Measurements from ENCODE around the gene PHTF2.
A peak's percentile ranks its signal among the peaks of the same experiment; 100 is the strongest.

Gene PHTF2

GRCh38 chr7:77923419-77923818 lies 124.8 kb downstream of the PHTF2 start:
- no CpG with 5 or more reads among the region's 2 CpGs for WGBS, 2 experiments (ENCODE audit: insufficient coverage in 2 of 2)

GRCh38 chr7:77930496-77930895 lies 131.9 kb downstream of the PHTF2 start:
- no peaks in the 10 kb centered on the region for H3K4me1 ChIP-seq (ENCODE audit: control insufficient read depth, insufficient read depth, low read length, poor library complexity, severe bottlenecking)
- peak overlapping the region; percentile 8 for H3K27ac ChIP-seq (ENCODE audit: low read depth, low read length, severe bottlenecking)
- no peaks in the 10 kb centered on the region for H3K9me3 ChIP-seq (ENCODE audit: control insufficient read depth, low read length)
- 100% methylated on average over 1 of the region's 2 CpGs; no CpG with 5 or more reads in 1 of the 2 experiments for WGBS, 2 experiments (ENCODE audit: insufficient coverage in 2 of 2)
- no peaks in the 10 kb centered on the region for H3K36me3 ChIP-seq (ENCODE audit: control insufficient read depth, insufficient read depth, low read length)
- H3K4me3 ChIP-seq (ENCODE audit: extremely low read depth, insufficient read depth, low read length, poor library complexity, severe bottlenecking), result no peak overlapping the region

More at GRCh38 chr7:77923419-77923818, 124.8 kb downstream of the PHTF2 start:
- no peaks in the 10 kb centered on the region for H3K36me3 ChIP-seq (ENCODE audit: control insufficient read depth, insufficient read depth, low read length)
- H3K27ac ChIP-seq (ENCODE audit: low read depth, low read length, severe bottlenecking), result no peak overlapping the region
- H3K4me3 ChIP-seq (ENCODE audit: extremely low read depth, insufficient read depth, low read length, poor library complexity, severe bottlenecking), result no peak overlapping the region
- H3K4me1 ChIP-seq (ENCODE audit: control insufficient read depth, insufficient read depth, low read length, poor library complexity, severe bottlenecking), result no peaks in the 10 kb centered on the region
- H3K9me3 ChIP-seq (ENCODE audit: control insufficient read depth, low read length), result no peaks in the 10 kb centered on the region

GRCh38 chr7:77931841-77932240 lies 133.3 kb downstream of the PHTF2 start:
- 94% methylated on average over 2 of the region's 5 CpGs; no CpG with 5 or more reads in 1 of the 2 experiments for WGBS, 2 experiments (ENCODE audit: insufficient coverage in 2 of 2)
- no peaks in the 10 kb centered on the region for H3K36me3 ChIP-seq (ENCODE audit: control insufficient read depth, insufficient read depth, low read length)

GRCh38 chr7:77933394-77933793 lies 134.8 kb downstream of the PHTF2 start:
- 89 to 100% methylated on average over 1 to 2 of the region's 3 CpGs for WGBS, 2 experiments (ENCODE audit: insufficient coverage in 2 of 2)
- no peak overlapping the region for H3K4me3 ChIP-seq (ENCODE audit: extremely low read depth, insufficient read depth, low read length, poor library complexity, severe bottlenecking)
- H3K4me1 ChIP-seq (ENCODE audit: control insufficient read depth, insufficient read depth, low read length, poor library complexity, severe bottlenecking), result no peaks in the 10 kb centered on the region
- H3K36me3 ChIP-seq (ENCODE audit: control insufficient read depth, insufficient read depth, low read length), result no peaks in the 10 kb centered on the region
- H3K27ac ChIP-seq (ENCODE audit: low read depth, low read length, severe bottlenecking), result no peak overlapping the region
- H3K9me3 ChIP-seq (ENCODE audit: control insufficient read depth, low read length), result no peaks in the 10 kb centered on the region

More at GRCh38 chr7:77931841-77932240, 133.3 kb downstream of the PHTF2 start:
- no peak overlapping the region for H3K27ac ChIP-seq (ENCODE audit: low read depth, low read length, severe bottlenecking)
- H3K4me3 ChIP-seq (ENCODE audit: extremely low read depth, insufficient read depth, low read length, poor library complexity, severe bottlenecking), result no peak overlapping the region
- H3K9me3 ChIP-seq (ENCODE audit: control insufficient read depth, low read length), result no peaks in the 10 kb centered on the region
- H3K4me1 ChIP-seq (ENCODE audit: control insufficient read depth, insufficient read depth, low read length, poor library complexity, severe bottlenecking), result no peaks in the 10 kb centered on the region

- no CpG with 5 or more reads among the region's 1 CpG for WGBS, 2 experiments (ENCODE audit: insufficient coverage in 2 of 2)
- no peak overlapping the region for H3K4me3 ChIP-seq (ENCODE audit: extremely low read depth, insufficient read depth, low read length, poor library complexity, severe bottlenecking)
- peaks cover 3% of the 10 kb centered on the region for H3K36me3 ChIP-seq (ENCODE audit: control insufficient read depth, insufficient read depth, low read length)
- H3K4me1 ChIP-seq (ENCODE audit: control insufficient read depth, insufficient read depth, low read length, poor library complexity, severe bottlenecking), result no peaks in the 10 kb centered on the region
- no peaks in the 10 kb centered on the region for H3K9me3 ChIP-seq (ENCODE audit: control insufficient read depth, low read length)
- no peak overlapping the region for H3K27ac ChIP-seq (ENCODE audit: low read depth, low read length, severe bottlenecking)
These were observed 137.2 kb downstream of the PHTF2 start for GRCh38 chr7:77935652-77936348.

- Histone ChIP-seq H3K9me3 (ENCODE audit: control insufficient read depth, low read length) (no peaks in the 10 kb centered on the region), H3K4me1 (ENCODE audit: control insufficient read depth, insufficient read depth, low read length, poor library complexity, severe bottlenecking) (no peaks in the 10 kb centered on the region), H3K4me3 (ENCODE audit: extremely low read depth, insufficient read depth, low read length, poor library complexity, severe bottlenecking) (no peak overlapping the region), H3K36me3 (ENCODE audit: control insufficient read depth, insufficient read depth, low read length) (peaks cover 3% of the 10 kb centered on the region), H3K27ac (ENCODE audit: low read depth, low read length, severe bottlenecking) (no peak overlapping the region)
These were observed 142.1 kb downstream of the PHTF2 start for GRCh38 chr7:77940647-77941046.

GRCh38 chr7:77942431-77942830 lies 143.9 kb downstream of the PHTF2 start:
- Histone ChIP-seq H3K27ac (ENCODE audit: low read depth, low read length, severe bottlenecking) (no peak overlapping the region), H3K4me3 (ENCODE audit: extremely low read depth, insufficient read depth, low read length, poor library complexity, severe bottlenecking) (no peak overlapping the region), H3K36me3 (ENCODE audit: control insufficient read depth, insufficient read depth, low read length) (peaks cover 3% of the 10 kb centered on the region), H3K9me3 (ENCODE audit: control insufficient read depth, low read length) (no peaks in the 10 kb centered on the region), H3K4me1 (ENCODE audit: control insufficient read depth, insufficient read depth, low read length, poor library complexity, severe bottlenecking) (no peaks in the 10 kb centered on the region)
- no CpG with 5 or more reads among the region's 4 CpGs for WGBS, 2 experiments (ENCODE audit: insufficient coverage in 2 of 2)

GRCh38 chr7:77944183-77945182 lies 145.9 kb downstream of the PHTF2 start:
- Histone ChIP-seq H3K4me3 (ENCODE audit: extremely low read depth, insufficient read depth, low read length, poor library complexity, severe bottlenecking) (no peak overlapping the region), H3K36me3 (ENCODE audit: control insufficient read depth, insufficient read depth, low read length) (peaks cover 3% of the 10 kb centered on the region), H3K9me3 (ENCODE audit: control insufficient read depth, low read length) (no peaks in the 10 kb centered on the region), H3K27ac (ENCODE audit: low read depth, low read length, severe bottlenecking) (no peak overlapping the region), H3K4me1 (ENCODE audit: control insufficient read depth, insufficient read depth, low read length, poor library complexity, severe bottlenecking) (no peaks in the 10 kb centered on the region)
- 82 to 90% methylated on average over 4 to 7 of the region's 9 CpGs for WGBS, 2 experiments (ENCODE audit: insufficient coverage in 2 of 2)

GRCh38 chr7:77950548-77950947 lies 152.0 kb downstream of the PHTF2 start:
- Histone ChIP-seq H3K9me3 (ENCODE audit: control insufficient read depth, low read length) (no peaks in the 10 kb centered on the region), H3K4me3 (ENCODE audit: extremely low read depth, insufficient read depth, low read length, poor library complexity, severe bottlenecking) (no peak overlapping the region), H3K36me3 (ENCODE audit: control insufficient read depth, insufficient read depth, low read length) (no peaks in the 10 kb centered on the region), H3K4me1 (ENCODE audit: control insufficient read depth, insufficient read depth, low read length, poor library complexity, severe bottlenecking) (no peaks in the 10 kb centered on the region), H3K27ac (ENCODE audit: low read depth, low read length, severe bottlenecking) (no peak overlapping the region)
- WGBS, 2 experiments (ENCODE audit: insufficient coverage in 2 of 2), result 93 to 99% methylated on average over 3 to 5 of the region's 5 CpGs

- Histone ChIP-seq H3K36me3 (ENCODE audit: control insufficient read depth, insufficient read depth, low read length) (no peaks in the 10 kb centered on the region), H3K9me3 (ENCODE audit: control insufficient read depth, low read length) (no peaks in the 10 kb centered on the region), H3K4me3 (ENCODE audit: extremely low read depth, insufficient read depth, low read length, poor library complexity, severe bottlenecking) (no peak overlapping the region), H3K27ac (ENCODE audit: low read depth, low read length, severe bottlenecking) (no peak overlapping the region), H3K4me1 (ENCODE audit: control insufficient read depth, insufficient read depth, low read length, poor library complexity, severe bottlenecking) (no peaks in the 10 kb centered on the region)
- 92% methylated on average over 2 of the region's 3 CpGs; no CpG with 5 or more reads in 1 of the 2 experiments for WGBS, 2 experiments (ENCODE audit: insufficient coverage in 2 of 2)
These were observed 156.4 kb downstream of the PHTF2 start for GRCh38 chr7:77954773-77955555.
